ENCODE data around the gene RNU6-1. TPM values are rescaled to one million over a fixed set of nuclear protein-coding genes. Genes with fewer than 3 reads are reported as not detected.

Gene RNU6-1
- total and polyA plus RNA-seq, 2 donors (not counting 1 experiment from before 2014, with no cell fraction given), result not detected

- Mint-ChIP-seq H3K4me3 (peak overlapping the region; percentile 91), H3K9me3 (ENCODE audit: insufficient read depth) (no peaks in the 10 kb centered on the region), H3K27me3 (peaks cover 17% of the 10 kb centered on the region), H3K4me1 (peaks cover 46% of the 10 kb centered on the region), H3K27ac (peak overlapping the region; percentile 97)
- ATAC-seq (ENCODE audit: low read depth) (peak; percentile 21), DNase-seq (peak; percentile 84)
- Histone ChIP-seq H3K27ac (ENCODE audit: low read length in 2 of 2) (peak overlapping the region; percentile 95 to 96), H3K9ac (ENCODE audit: low read length) (peak overlapping the region; percentile 96), H3K4me1 (ENCODE audit: control insufficient read depth in 2 of 2, insufficient read depth in 2 of 2, low read length in 2 of 2) (peaks cover 35 to 42% of the 10 kb centered on the region in 2 donors), H2AFZ (ENCODE audit: insufficient read depth, low read depth, low read length, poor library complexity, severe bottlenecking) (peak overlapping the region; percentile 98), H3K27me3 (replicated peaks in 1 of 4; ENCODE audit: control extremely low read depth in 1 of 4, control insufficient read depth in 3 of 4, insufficient read depth in 4 of 4, low read length in 3 of 4) (peaks cover 0 to 34% (median 17%) of the 10 kb centered on the region in 4 experiments), H3K36me3 (replicated peaks in 1 of 2; ENCODE audit: control extremely low read depth in 1 of 2, control insufficient read depth in 1 of 2, extremely low read depth in 1 of 2, insufficient read depth in 2 of 2, low read length in 1 of 2) (no peaks in the 10 kb centered on the region), H4K20me1 (ENCODE audit: control insufficient read depth, insufficient read depth, low read length, poor library complexity, severe bottlenecking) (no peaks in the 10 kb centered on the region), H3K9me3 (ENCODE audit: control extremely low read depth in 1 of 3, control insufficient read depth in 2 of 3, insufficient read depth in 1 of 3, low read length in 2 of 3) (peaks cover 0 to 17% (median 0%) of the 10 kb centered on the region in 3 donors), H3K79me2 (ENCODE audit: control insufficient read depth, insufficient read depth, low read length) (no peaks in the 10 kb centered on the region), H3K4me3 (ENCODE audit: control extremely low read depth in 1 of 5, extremely low read depth in 1 of 5, insufficient read depth in 1 of 5, low read depth in 2 of 5, low read length in 4 of 5) (peak overlapping the region; percentile 68 to 97 (median 83)), H3K4me2 (replicated peaks; ENCODE audit: low read depth, low read length, poor library complexity, severe bottlenecking) (peak overlapping the region; percentile 88)
- 0% methylated on average over 2 of the region's 12 CpGs for WGBS (ENCODE audit: insufficient coverage)
- ChIA-PET CTCF (interaction anchor here (1.2 to 5.7 kb wide), 4 partner anchors 14 to 893 kb away, joined by 6 to 177 read pairs (median 70); partner anchors contain the start of gene SKOR1), POLR2A (no interaction called here)
- TF ChIP-seq EZH2 (IDR thresholded peaks at IDR 0.05; ENCODE audit: borderline replicate concordance, insufficient read depth, low read depth, low read length, poor library complexity, severe bottlenecking), result no peak
- no peak for TF ChIP-seq CTCF (IDR thresholded peaks at IDR 0.05)
- intact Hi-C loops (cut with micrococcal nuclease), result loop anchor here (5.0 kb wide), 2 partner anchors 337 to 972 kb away; no protein-coding TSS in a partner anchor
Measured at GRCh38 chr15:67839499-67839928, 331 bp downstream of the RNU6-1 start.

DNA sequence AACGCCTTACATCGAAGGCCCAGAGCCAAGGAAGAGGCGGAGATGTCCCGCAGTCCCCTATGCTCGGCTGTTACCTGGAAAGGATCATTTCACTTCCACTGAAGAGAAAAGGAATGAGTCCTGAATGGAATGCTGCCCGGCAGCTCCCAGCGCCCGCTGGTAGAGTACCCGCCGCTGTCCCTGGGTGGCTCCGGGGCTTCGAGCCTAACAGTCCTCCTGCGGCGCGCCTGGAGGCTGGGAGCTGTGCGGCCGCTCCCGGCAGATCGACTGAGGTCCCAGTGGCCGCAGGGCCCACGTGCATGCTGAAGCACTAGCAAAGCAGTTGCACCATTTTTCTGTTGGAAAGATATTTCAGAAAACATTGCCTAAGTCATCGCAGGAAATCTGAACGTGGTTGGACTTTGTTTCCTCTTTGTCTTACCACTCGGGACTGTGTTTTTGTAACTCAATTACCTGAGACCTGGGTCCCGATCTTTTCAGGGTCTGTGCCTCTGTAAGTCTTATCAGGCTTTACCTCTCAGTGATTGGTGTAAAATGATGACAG is 984 bp downstream of the RNU6-1 start:
- Histone ChIP-seq H3K4me2 (replicated peaks; ENCODE audit: low read depth, low read length, poor library complexity, severe bottlenecking) (peak overlapping the region; percentile 88), H3K9me3 (ENCODE audit: control extremely low read depth in 1 of 3, control insufficient read depth in 2 of 3, insufficient read depth in 1 of 3, low read length in 2 of 3) (peaks cover 0 to 20% (median 0%) of the 10 kb centered on the region in 3 donors), H3K27me3 (replicated peaks in 1 of 4; ENCODE audit: control extremely low read depth in 1 of 4, control insufficient read depth in 3 of 4, insufficient read depth in 4 of 4, low read length in 3 of 4) (peaks cover 0 to 40% (median 20%) of the 10 kb centered on the region in 4 experiments), H3K79me2 (ENCODE audit: control insufficient read depth, insufficient read depth, low read length) (no peaks in the 10 kb centered on the region), H2AFZ (ENCODE audit: insufficient read depth, low read depth, low read length, poor library complexity, severe bottlenecking) (peak overlapping the region; percentile 98), H3K4me3 (ENCODE audit: control extremely low read depth in 1 of 5, extremely low read depth in 1 of 5, insufficient read depth in 1 of 5, low read depth in 2 of 5, low read length in 4 of 5) (peak overlapping the region; percentile 68 to 97 (median 83)), H3K9ac (ENCODE audit: low read length) (peak overlapping the region; percentile 96), H3K36me3 (replicated peaks in 1 of 2; ENCODE audit: control extremely low read depth in 1 of 2, control insufficient read depth in 1 of 2, extremely low read depth in 1 of 2, insufficient read depth in 2 of 2, low read length in 1 of 2) (no peaks in the 10 kb centered on the region), H3K27ac (ENCODE audit: low read length in 2 of 2) (peak overlapping the region; percentile 95 to 96), H3K4me1 (ENCODE audit: control insufficient read depth in 2 of 2, insufficient read depth in 2 of 2, low read length in 2 of 2) (peaks cover 41 to 48% of the 10 kb centered on the region in 2 donors), H4K20me1 (ENCODE audit: control insufficient read depth, insufficient read depth, low read length, poor library complexity, severe bottlenecking) (no peaks in the 10 kb centered on the region)
- H3K27ac Mint-ChIP-seq, result peak overlapping the region; percentile 78
- no peaks in the 10 kb centered on the region for H3K9me3 Mint-ChIP-seq (ENCODE audit: insufficient read depth)
- ChIA-PET CTCF (interaction anchor here (1.2 to 5.7 kb wide), 4 partner anchors 14 to 892 kb away, joined by 6 to 177 read pairs (median 70); partner anchors contain the start of gene SKOR1), POLR2A (no interaction called here)
- H3K27me3 Mint-ChIP-seq, result peaks cover 24% of the 10 kb centered on the region
- intact Hi-C loops (cut with micrococcal nuclease), result loop anchor here (5.0 kb wide), 2 partner anchors 337 to 972 kb away; no protein-coding TSS in a partner anchor
- H3K4me1 Mint-ChIP-seq, result peaks cover 53% of the 10 kb centered on the region
- TF ChIP-seq CTCF (IDR thresholded peaks at IDR 0.05) (no peak), EZH2 (IDR thresholded peaks at IDR 0.05; ENCODE audit: borderline replicate concordance, insufficient read depth, low read depth, low read length, poor library complexity, severe bottlenecking) (no peak)
- no peak for ATAC-seq (ENCODE audit: low read depth)
- 11% methylated on average over 24 of the region's 25 CpGs for WGBS (ENCODE audit: insufficient coverage)
- H3K4me3 Mint-ChIP-seq, result peak overlapping the region; percentile 70
- peak; percentile 45 for DNase-seq

Measured in B cell (primary cell).